NCI-H1694 treated with DMSO at 0.1 percent for 48 hours (cell line): ENCODE data around the gene MEG3.
"Not testable (repeated sequence)": the region's sequence is repeated elsewhere in the genome, so short reads cannot be mapped to it uniquely, and the experiment has no call there.

Experiments
- DNase-seq: peaks from one replicate; lab custom pipeline; 2025; lab: John Stamatoyannopoulos, UW

MEG3 gene

DNA sequence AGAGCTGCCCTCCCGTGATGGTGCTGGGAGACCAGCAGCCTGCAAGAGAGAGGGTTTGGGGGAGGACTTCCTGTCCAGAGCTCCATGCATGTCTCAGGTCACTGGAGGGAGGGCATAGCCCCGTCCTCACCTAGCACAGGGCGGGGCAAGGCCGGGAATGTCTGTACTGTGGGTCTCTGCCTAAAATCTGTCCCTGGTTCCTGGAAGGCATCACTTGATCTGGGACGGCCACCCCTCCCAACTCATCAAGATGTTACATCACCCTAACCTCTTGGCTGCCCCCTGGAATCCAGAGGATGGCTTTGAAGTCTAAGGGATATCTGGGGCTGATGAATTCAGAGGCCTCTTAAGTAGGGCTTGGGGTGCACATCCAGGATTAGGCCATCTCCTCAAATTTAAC, 37.0 kb upstream of the MEG3 start:
- no peak for DNase-seq

DNA sequence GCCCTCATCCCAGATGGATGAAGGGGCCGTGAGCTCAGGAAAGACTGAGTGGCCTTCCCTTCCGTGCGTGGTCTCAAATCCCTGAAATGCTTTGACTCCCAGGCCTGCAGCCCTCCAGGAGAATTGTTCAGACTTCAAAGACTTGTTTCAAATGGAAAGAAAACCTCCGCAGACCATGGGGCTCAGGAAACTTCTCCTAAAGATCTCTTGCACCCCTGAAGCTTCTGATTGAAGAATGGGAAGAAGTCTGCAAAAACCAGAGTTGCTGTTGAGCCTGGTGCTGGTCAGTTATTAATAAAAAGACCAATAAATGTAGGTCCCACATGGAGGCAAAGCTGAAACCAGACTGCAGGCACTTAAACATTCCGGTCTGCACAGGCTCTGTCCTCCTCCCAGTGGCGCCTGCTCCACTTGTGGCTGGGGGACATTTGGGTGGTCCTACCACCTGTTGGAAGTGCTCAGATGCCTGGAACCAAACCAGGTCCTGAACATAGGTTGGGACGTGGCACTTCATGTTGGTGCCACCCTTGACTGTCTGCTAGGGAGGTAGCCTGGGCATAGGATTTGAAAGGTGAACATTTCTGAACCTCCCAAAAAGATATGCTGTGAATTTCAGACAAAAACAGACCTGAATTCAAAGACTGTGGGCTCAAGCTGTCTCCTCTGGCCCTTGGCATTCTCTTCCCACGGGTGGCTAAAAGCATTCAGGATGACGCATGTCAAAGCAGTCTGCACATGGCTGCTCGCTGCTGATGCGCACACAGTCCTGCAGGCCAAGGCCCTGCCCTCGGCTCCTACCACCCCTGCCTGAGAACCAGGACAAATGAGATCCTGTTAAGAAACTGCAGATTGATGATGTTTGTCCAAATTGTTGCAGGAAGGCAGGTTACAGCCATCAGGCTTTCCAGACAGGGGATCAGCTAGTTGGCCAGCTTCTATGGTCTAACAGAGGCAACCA, 36.2 kb upstream of the MEG3 start:
- no peak for DNase-seq

DNA sequence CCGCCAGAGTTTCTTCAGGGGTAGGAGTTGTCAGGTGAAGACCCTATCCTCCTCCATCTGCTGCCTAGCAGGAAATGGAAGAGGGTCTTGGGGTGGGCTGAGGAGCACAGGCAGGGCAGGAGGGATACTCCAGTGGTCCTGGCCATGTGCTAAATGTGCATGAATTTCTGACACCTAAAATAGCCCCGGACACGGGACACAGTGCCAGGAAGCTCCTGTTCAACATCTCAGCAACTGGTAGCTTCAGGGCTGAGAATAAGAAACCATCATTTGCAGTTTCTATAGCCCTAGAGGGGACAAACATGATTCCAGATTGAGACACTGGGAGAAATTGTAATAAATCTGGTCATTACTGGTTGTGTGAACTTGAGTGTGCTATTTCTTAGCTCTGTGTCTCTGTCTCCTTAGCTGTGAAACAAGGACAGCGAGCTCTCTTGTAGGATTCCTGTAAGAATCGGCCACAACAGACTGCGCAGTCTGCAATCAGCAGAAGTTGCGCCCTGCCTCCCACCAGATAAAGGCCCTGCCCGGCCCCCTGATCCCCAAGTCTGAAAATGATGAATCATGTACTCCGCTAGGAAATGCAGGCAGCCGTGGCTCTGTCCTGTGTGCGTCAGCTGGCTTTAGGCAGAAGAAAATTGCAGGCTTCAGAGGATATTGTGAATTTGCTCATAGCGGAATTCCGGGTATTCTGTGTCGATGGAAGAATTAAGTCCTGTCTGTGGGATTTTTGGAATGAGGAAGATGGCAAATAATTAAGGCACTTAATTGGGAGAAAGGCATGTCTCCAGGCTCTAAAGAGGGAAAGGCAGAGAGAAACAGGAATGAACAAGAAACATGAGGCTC, 35.2 kb upstream of the MEG3 start:
- DNase-seq, result no peak

DNA sequence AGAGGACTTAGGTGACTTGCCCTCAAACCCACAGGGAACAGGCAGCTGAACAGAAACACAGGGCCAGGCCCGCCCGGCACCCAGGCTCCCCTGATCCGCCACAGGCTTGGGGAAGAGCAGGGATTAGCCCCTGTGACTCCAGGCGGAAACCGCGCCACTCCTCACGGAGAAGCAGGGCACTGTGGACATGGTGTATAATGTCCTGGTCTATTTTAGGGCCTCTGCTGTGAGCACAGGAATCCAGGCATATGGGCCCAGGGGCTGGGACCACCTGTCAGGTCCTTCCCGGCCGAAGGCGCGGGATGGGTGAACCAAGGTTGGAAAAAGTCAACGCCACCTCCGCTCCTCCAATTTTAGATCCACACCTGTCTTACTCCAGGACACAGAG, 34.6 kb upstream of the MEG3 start:
- no peak for DNase-seq

DNA sequence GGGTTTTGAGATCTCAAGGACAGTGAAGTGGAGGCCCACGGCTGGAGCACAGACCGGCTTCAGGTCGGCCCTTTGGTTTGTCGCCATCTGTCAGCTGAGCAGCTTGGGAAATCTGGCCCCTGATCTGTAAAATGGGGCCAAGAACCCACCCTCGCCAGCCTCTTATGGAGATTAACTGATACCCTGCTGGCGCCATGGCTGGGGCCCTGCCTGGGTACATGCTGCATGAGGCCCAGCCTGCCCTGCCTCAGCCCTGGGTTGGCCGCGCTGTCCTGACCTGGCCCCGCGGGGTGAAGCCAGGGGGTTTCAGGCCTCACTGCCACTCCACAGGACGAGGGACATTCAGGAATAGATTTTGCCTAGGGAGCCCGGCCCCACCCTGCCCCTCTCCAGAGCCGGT, 33.9 kb upstream of the MEG3 start:
- no peak for DNase-seq

DNA sequence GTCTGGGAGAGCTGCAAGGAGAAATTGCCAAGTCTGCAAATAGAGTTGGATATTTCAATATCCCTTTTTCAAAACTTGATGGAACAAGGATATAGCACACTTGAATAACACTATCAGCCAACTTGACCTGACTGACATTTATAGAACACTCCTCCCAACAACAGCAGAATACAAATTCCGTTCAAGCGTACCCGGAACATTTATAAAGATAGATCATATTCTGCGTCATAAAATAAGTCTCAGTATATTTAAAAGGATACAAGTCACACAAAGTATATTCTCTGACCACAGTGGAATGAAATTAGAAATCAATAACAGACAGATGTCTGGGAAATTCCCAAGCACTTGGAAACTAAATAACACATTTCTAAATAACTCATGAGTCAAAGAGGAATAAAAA, 29.0 kb upstream of the MEG3 start:
- DNase-seq, result no peak

DNA sequence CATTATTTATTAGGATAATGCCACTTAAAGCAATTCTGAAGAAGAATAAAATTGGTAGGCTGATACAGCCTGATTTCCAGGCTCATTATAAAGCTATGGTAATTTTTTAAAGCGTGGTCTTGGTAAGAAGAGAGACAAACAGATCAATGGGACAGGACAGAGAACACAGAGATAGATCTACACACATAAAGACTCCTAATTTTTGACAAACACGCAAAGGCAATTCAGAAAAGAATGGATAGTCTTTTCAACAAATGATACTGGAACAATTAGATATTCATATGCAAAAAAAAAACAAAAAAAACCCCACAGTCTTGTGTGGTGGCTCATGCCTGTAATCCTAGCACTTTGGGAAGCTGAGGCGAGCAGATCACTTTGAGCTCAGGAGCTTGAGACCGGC, 25.9 kb upstream of the MEG3 start:
- DNase-seq, result no peak

DNA sequence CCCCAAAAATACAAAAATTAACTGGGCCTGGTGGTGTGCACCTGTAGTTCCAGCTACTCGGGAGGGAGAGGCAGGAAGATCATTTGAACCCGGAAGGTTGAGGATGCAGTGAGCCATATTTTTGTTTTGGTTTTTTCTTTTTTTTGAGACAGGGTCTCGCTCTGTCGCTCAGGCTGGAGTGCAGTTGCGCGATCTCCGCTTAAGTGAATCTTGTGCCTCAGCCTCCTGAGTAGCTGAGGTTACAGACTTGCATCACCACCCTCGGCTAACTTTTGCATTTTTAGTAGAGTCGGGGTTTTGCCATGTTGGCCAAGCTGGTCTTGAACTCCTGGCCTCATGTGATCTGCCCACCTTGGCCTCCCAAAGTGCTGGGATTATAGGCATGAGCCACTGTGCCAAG, 24.5 kb upstream of the MEG3 start:
- not testable (repeated sequence) for DNase-seq

DNA sequence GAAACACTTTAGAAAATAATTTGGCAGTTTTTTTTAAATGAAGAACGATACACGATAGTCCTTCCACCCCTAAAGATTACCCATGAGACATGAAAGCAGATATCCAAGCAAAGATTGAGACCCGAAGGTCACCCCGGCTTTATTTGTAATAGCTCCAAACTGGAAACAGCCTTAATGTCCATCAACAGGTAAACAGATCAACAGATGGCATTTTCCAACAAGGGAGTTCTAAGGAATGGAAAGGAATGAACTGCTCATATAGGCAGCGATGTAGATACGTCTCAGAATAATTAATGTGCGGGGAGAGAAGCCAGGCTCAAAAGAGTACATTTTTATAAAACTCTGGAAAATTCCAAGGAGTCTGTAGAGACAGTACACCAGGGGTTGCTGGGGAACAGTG, 23.7 kb upstream of the MEG3 start:
- no peak for DNase-seq

DNA sequence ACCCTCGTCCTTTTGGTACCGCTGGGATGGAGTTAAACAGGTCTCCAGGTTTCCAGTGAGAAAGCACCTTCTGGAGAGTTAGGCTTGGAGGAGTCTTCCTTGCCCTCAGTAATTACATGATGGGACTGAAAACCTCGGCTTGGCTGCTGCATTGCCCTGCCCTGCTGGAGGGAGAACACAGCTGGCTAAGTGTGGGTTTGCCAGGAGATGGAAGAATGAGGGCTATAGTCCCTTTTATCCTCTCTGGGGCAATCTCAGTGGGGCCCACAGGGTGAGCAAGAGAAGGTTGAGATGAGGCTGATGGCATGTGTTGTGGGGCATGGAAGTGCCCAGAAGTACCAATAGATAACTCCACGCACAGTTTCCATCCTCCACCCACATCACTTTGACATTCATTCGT, 23.2 kb upstream of the MEG3 start:
- no peak for DNase-seq

DNA sequence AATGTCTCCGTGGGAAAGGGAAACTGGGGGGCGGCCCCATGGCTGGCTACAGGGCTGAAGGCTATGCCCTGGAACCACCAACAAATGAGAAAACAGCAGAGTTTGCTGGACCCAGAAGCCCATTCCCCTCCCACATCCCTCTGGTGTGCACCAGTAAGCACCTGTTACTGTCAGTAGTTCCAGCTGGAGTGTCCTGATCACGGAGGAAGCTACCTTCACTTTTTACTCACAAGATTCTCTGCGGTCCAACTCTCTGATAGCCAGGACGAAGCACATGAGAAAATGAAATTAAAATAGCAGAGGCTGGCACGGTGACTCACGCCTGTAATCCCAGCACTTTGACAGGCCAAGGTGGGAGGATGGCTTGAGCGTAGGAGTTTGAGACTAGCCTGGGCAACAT, 22.7 kb upstream of the MEG3 start:
- DNase-seq, result no peak

DNA sequence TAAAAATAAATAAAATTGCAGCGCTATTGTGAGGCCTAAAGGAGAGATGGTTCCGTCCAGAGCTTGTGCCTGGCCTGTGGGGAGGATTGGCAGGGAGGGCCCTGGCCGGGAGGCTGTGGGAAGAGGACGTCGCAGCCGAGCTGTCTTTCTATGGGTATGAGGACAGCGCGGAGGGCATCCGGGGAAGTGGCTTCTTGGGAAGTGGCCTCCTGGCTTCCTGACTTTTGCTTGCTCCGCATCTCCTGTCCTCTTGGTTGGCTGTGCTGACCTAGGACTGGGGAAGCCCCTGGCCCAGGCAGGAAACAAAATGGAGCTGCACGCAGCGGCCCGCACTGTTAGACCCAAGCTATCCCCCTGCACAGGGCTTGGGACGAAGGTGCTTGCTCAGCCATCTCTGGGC, 22.2 kb upstream of the MEG3 start:
- DNase-seq, result no peak

DNA sequence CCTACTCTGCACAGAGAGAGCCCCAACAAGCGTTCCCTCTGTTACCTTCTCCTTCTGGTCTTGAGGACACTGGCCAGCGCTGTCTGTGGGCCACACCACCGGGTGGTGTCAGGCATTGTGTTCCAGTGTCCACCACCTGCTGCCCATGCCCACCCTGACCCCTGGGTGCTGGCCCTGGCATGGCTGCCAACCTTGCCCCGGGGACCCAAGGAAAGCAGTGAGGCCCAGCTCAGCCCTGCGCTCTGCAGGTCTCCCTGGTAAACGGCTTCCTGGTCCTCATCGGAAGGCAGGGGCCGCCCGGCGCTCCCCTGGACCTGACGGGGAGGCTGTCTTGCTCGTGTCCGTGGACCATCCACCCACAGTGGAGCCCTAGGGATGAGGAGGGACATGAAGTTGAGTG, 21.8 kb upstream of the MEG3 start:
- DNase-seq, result no peak

DNA sequence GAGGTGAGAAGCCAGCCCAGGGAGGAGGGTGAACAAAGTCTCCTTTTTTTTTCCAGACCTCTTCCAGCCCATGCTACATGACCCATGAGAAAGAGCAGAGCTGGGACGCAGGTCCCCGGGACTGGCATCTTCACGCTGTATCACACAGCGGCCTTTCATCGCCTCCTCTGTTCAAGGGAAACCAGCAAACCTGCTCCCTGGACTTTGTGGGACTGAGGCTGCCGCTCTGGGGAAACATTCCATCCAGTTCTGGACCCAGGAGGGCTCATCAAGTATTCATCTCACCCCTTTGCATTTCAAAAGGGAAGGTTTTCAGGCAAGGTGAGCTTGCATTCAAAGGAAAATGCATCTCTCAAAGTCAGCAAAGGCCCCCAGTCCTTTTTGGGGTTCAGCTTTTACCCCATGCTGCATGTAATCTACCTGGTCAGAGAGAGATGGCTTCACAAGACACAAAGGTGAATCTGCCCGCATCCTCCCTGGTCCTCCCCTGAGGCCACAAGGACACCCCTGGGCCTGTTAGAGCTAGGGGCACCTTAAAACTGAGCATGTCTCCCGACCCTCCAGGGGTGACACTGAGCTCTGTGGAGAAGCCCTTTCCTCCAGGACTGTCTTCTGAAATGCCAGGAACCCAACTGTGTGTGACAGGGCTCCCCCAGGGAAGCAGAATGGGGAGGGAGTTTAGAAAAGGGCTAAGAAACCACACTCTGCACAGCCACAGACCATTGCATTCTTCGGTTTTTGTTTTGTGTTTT, 21.2 kb upstream of the MEG3 start:
- no peak for DNase-seq

DNA sequence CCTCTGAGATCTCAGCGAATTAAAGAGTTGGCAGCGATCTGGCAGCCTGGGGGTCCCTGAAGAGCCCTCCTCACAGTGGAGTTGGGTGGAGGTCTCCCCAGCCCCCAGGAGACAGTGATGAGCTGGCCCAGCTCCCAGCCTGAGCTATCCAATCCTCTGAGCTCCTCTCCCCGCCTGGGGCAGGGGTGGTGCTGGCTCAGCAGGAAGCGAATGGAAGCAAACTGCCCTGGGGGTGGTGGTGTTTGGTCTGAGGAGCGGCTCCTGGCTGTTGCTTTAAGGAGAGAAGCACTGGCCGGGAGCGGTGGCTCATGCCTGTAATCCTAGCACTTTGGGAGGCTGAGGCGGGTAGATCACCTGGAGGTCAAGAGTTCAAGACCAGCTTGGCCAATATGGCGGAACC, 19.5 kb upstream of the MEG3 start:
- DNase-seq, result no peak

DNA sequence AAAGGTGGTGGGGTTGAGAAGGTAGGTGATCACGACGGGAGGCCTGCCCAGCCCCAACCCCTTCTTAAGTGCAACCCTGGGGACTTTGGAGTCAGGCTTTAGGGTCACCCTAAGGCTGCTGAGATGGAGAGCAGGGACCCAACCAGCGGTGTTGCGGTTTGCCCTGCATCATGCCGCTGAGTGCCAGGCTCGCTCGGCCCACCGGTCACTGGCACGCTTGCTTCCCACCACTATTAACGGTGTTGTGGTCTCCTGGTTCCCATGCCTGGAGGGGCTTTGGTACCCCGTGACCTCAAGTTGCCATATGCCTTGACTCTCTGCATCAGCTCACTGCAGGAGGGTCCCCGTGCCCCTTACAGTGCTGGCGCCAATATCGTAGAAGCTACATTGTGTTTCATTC, 18.4 kb upstream of the MEG3 start:
- DNase-seq, result no peak

DNA sequence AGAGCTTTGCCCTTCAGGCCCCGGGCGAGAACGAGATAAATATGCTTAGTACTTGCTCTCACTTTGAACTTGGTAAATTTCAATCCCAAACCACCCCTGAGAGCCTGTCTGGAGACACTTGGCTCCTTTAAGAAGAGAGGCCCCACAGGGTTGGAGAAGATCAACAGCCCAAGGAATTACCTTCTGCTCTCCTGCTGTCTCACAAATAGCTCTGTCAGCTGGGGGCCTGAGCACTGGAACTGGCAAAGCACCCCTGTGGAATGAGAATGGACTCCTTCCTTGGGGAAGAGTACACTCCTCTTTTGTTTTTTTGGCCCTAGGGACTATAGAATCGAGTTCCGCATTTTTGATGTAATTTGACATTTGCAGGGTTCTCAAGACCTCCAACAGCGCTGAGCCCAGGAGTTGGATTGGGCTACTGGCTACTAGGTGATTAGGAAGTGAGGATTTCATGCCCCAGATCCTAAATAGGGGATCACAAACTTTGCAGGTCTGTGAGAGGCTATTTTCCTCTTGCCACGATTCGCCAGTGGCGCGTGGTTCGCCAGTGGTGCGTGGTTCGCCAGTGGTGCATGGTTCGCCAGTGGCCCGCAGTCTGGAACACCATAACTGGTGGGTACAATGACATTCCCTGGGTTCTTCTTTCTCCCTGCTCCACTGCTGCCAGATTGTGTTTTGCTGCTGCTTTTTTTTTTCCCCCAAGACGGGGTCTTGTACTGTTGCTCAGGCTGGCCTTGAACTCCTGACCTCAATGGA, 17.8 kb upstream of the MEG3 start:
- DNase-seq, result no peak

DNA sequence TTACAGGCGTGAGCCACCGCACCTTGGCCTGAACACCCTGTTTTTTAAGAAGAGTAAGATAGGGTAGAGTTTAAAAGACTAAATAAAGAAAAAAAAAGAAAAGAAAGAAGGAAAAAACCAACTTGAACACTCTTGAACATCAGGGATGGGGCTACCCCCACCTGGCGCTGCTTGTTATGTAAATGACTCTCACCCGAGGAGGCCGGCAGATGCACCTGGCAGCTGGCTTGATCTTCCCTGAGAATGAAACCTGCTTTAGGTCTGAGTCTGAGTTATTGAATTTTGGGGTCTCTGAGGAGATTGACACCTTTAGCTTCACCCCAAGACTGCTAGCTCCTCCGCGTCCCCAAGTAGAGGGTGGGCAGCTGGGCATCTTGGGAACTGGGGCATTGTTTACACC, 15.5 kb upstream of the MEG3 start:
- no peak for DNase-seq

DNA sequence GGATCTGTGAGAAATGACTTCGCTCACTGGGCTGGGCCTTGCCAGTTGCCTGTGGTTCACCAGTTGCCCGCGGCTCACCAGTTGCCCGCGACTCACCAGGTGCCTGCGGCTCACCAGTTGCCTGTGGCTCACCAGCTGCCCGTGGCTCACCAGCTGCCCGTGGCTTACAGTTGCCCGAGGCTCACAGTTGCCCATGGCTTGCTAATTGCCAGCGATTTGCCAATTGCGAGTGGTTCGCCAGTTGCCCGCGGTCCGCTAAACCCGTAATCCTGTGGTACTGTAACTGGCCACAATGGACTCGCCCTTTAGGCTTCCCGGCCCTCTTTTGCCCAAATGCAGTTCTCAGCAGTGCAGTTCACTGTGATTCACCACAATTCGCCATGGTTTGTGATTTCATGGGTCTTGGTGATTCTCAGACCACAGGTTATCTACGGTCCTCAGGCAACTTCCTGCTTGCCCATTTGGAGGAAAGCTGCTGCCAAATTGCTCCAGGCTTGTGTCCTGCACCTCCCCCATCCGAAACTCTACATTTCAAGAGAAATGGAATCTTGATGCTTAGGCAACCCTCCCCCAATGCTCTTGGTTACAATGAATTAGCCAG, 15.0 kb upstream of the MEG3 start:
- DNase-seq, result no peak

DNA sequence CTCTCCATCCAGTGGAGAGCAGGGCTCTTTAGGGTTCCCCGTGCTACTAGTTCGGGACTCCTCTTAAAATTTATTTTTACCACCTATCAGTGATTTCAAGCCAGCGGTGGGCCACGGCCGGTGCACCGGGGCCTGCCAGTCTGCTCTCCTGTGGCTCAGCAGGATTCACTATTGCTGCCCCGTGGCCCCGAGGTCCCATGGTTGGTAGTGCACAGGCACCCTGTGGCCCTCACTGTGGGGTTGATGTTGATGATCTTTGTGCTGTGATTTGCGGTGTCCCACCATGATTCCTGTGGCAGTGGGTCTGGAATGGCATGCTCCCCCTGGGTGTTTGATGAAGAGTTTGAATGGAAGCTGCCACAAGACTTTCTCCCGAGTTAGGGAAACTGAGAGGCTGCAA, 12.6 kb upstream of the MEG3 start:
- DNase-seq, result no peak
